ENCODE results near the gene IFI30. TPM values are rescaled to one million over a fixed set of nuclear protein-coding genes. Genes with fewer than 3 reads are reported as not detected.

The IFI30 gene
- total RNA-seq, 4 donors from 2014 or later, result 10.0 to 50.8 (median 32.8) TPM

DNA sequence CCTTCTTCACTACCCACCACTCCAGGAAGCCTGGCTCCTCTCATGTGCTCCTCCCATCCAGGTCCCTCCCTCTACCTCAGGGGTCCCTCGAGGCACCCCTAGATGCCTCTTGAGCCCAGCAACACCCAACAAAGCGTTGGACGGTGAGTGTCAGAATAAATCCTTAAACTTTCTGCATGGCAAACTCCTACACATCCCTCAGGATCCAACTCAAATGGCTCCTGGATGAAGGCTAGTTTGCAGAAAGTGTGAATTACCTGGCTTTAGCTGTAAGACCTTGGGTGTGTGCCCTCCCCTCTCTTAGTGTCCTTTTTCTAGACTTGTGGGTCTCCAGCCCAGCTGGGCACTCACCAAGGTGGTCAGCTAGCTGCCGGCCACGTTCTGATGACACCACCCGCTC lies 24.8 kb downstream of the IFI30 start:
- TF ChIP-seq CTCF (IDR thresholded peaks at IDR 0.05), result no peak
- TF ChIP-seq POLR2AphosphoS5 (IDR thresholded peaks at IDR 0.05), result no peak
- TF ChIP-seq POLR2A (IDR thresholded peaks at IDR 0.05), result no peak
- no peak for TF ChIP-seq EP300 (IDR thresholded peaks at IDR 0.05; ENCODE audit: low read depth)
- peaks cover 0 to 6% (median 0%) of the 10 kb centered on the region in 4 donors for H3K36me3 ChIP-seq
- no peaks in the 10 kb centered on the region for H3K27me3 ChIP-seq
- no peak overlapping the region for H3K4me3 ChIP-seq
- in situ Hi-C loops (cut with MboI; ENCODE audit: low pct_ligation_motif_present in 1 of 4, low pct_unique_long_range_greater_than_20kb in 1 of 4, low sequenced_read_pairs in 3 of 4) (no loop called here), intact Hi-C loops (cut with DNase I; ENCODE audit: low total_unique reads) (no loop called here)
- H3K27ac ChIP-seq, result no peak overlapping the region
- WGBS, 2 donors (ENCODE audit: low coverage in 1 of 2), result 92 to 94% methylated on average over 2 to 6 of the region's 6 CpGs
- DNase-seq, result no peak
- H3K4me1 ChIP-seq, result peaks cover 14 to 27% (median 25%) of the 10 kb centered on the region in 4 donors
- no peaks in the 10 kb centered on the region for H3K9me3 ChIP-seq

- intact Hi-C loops (cut with DNase I; ENCODE audit: low total_unique reads) (loop anchor here (10.0 kb wide), 1 partner anchor 212 kb away; the partner anchor contains the start of gene SSBP4), in situ Hi-C loops (cut with MboI; ENCODE audit: low pct_ligation_motif_present in 1 of 4, low pct_unique_long_range_greater_than_20kb in 1 of 4, low sequenced_read_pairs in 3 of 4) (loop anchor here in 1 of 4 donors (25.0 kb wide), 1 partner anchor 135 kb away; the partner anchor contains the start of gene PGPEP1)
- 86% methylated on average over 24 of the region's 24 CpGs; no CpG with 5 or more reads in 1 of the 2 donors for WGBS, 2 donors (ENCODE audit: low coverage in 1 of 2)
- Histone ChIP-seq H3K27ac (peak overlapping the region in 1 of 4 donors; percentile 90), H3K36me3 (peaks cover 0 to 6% (median 0%) of the 10 kb centered on the region in 4 donors), H3K4me3 (no peak overlapping the region), H3K4me1 (peaks cover 0 to 27% (median 23%) of the 10 kb centered on the region in 4 donors), H3K27me3 (no peaks in the 10 kb centered on the region), H3K9me3 (no peaks in the 10 kb centered on the region)
- TF ChIP-seq CTCF (IDR thresholded peaks at IDR 0.05) (no peak), POLR2AphosphoS5 (IDR thresholded peaks at IDR 0.05) (no peak), POLR2A (IDR thresholded peaks at IDR 0.05) (no peak), EP300 (IDR thresholded peaks at IDR 0.05; ENCODE audit: low read depth) (no peak)
- no peak for DNase-seq
Observed at GRCh38 chr19:18202397-18202777, 28.8 kb downstream of the IFI30 start.

DNA sequence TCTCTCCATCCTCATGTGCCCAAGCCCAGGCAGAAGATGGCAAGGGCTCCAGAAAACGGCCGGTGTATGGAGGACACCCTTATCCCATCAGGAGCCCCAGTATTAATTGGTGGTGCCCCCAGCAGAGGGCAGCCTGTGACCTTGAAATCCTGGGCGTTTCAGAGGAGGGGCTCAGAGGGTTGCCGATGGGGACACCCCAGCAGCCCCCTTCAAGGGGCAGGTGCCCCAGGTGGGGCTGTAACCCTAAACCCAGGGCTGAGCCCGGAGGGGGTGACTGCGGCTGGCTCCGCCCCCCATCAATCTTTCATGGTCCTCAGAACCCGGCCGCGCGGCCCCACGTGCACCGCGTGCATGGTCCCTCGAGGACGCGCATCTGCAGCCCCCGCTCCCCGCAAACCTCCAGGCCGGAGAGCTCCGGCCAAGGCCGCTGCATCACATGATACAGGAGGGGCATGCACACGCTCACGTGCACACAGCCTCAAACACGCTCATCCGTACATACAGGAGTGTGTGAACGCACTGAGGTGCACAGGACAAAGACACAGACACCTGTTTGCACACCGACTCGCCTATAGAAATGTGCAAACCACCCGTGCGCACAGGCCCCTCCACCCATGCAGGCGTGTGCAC lies 29.3 kb downstream of the IFI30 start:
- in situ Hi-C loops (cut with MboI; ENCODE audit: low pct_ligation_motif_present in 1 of 4, low pct_unique_long_range_greater_than_20kb in 1 of 4, low sequenced_read_pairs in 3 of 4) (loop anchor here in 1 of 4 donors (25.0 kb wide), 1 partner anchor 134 kb away; the partner anchor contains the start of gene PGPEP1), intact Hi-C loops (cut with DNase I; ENCODE audit: low total_unique reads) (loop anchor here (10.0 kb wide), 1 partner anchor 212 kb away; the partner anchor contains the start of gene SSBP4)
- no peaks in the 10 kb centered on the region for H3K27me3 ChIP-seq
- H3K4me1 ChIP-seq, result peaks cover 0 to 27% (median 23%) of the 10 kb centered on the region in 4 donors
- H3K27ac ChIP-seq, result peak overlapping the region in 3 of 4 donors; percentile 80 to 90 (median 88)
- peak in 3 of 5 experiments; percentile 13 to 25 (median 19) for TF ChIP-seq CTCF (IDR thresholded peaks at IDR 0.05)
- TF ChIP-seq EP300 (IDR thresholded peaks at IDR 0.05; ENCODE audit: low read depth), result no peak
- H3K4me3 ChIP-seq, result peak overlapping the region in 3 of 4 donors; percentile 66 to 76 (median 74)
- no peaks in the 10 kb centered on the region for H3K9me3 ChIP-seq
- peaks cover 0 to 6% (median 0%) of the 10 kb centered on the region in 4 donors for H3K36me3 ChIP-seq
- whole genome bisulfite sequencing, 2 donors (ENCODE audit: low coverage in 1 of 2), result 4% methylated on average over 32 of the region's 32 CpGs; no CpG with 5 or more reads in 1 of the 2 donors
- DNase-seq, result peak; percentile 35

- TF ChIP-seq EP300 (IDR thresholded peaks at IDR 0.05; ENCODE audit: low read depth) (no peak), POLR2A (IDR thresholded peaks at IDR 0.05) (no peak), POLR2AphosphoS5 (IDR thresholded peaks at IDR 0.05) (no peak), CTCF (IDR thresholded peaks at IDR 0.05) (no peak)
- in situ Hi-C loops (cut with MboI; ENCODE audit: low pct_ligation_motif_present in 1 of 4, low pct_unique_long_range_greater_than_20kb in 1 of 4, low sequenced_read_pairs in 3 of 4) (loop anchor here in 1 of 4 donors (25.0 kb wide), 1 partner anchor 134 kb away; the partner anchor contains the start of gene PGPEP1), intact Hi-C loops (cut with DNase I; ENCODE audit: low total_unique reads) (loop anchor here (10.0 kb wide), 1 partner anchor 211 kb away; the partner anchor contains the start of gene SSBP4)
- Histone ChIP-seq H3K9me3 (no peaks in the 10 kb centered on the region), H3K27ac (peak overlapping the region; percentile 79 to 90 (median 84)), H3K4me3 (peak overlapping the region; percentile 53 to 76 (median 70)), H3K36me3 (peaks cover 0 to 3% (median 0%) of the 10 kb centered on the region in 4 donors), H3K4me1 (peaks cover 0 to 27% (median 23%) of the 10 kb centered on the region in 4 donors), H3K27me3 (peaks cover 4% of the 10 kb centered on the region)
- 0% methylated on average over 16 of the region's 38 CpGs; no CpG with 5 or more reads in 1 of the 2 donors for WGBS, 2 donors (ENCODE audit: low coverage in 1 of 2)
- peak; percentile 58 for DNase-seq
Observed at GRCh38 chr19:18203408-18203862, 29.8 kb downstream of the IFI30 start.
